CD8-positive, alpha-beta memory T cell (primary cell): Measurements from ENCODE around the gene FAM131A. TPM values are rescaled to one million over a fixed set of nuclear protein-coding genes. Genes with fewer than 3 reads are reported as not detected.

Experiments
- CTCF ChIA-PET: fragments of 350-600 bp; sonication (Branson Sonifier 250); formaldehyde crosslinking; loops from one replicate; lab custom pipeline; 2021; ENCODE audit warnings: antibody characterized with exemption; lab: Charles Lee
- POLR2A ChIA-PET: fragments of 350-600 bp; sonication (Branson Sonifier 250); formaldehyde crosslinking; loops from one replicate; lab custom pipeline; 2021; ENCODE audit warnings: antibody characterized with exemption; lab: Charles Lee
- DNase-seq, 5 donors: peaks; one replicate each; pipeline versions ENCODE4 v3.0.0 to v3.0.0-alpha.2; 2020 to 2022; ENCODE audit warnings: mixed read lengths in 1 of 5
- H3K27ac ChIP-seq: one replicate; pipeline ENCODE4 v1.7.0; 2013; ENCODE audit warnings: low read depth, mild to moderate bottlenecking, low read length, moderate library complexity
- H3K27me3 ChIP-seq: 2 replicates; pipeline ENCODE4 v1.7.0; 2013; ENCODE audit warnings: low read length, mild to moderate bottlenecking; ENCODE audit not compliant: insufficient read depth, poor library complexity, severe bottlenecking
- H3K36me3 ChIP-seq: 2 replicates; pipeline ENCODE4 v1.7.0; 2013; ENCODE audit warnings: mild to moderate bottlenecking, low read length, moderate library complexity; ENCODE audit not compliant: insufficient read depth
- H3K4me1 ChIP-seq: 2 replicates; pipeline ENCODE4 v1.7.0; 2013; ENCODE audit warnings: mild to moderate bottlenecking, low read length, moderate library complexity; ENCODE audit not compliant: insufficient read depth
- H3K4me3 ChIP-seq: 2 replicates; pipeline ENCODE4 v1.7.0; 2013; ENCODE audit warnings: mild to moderate bottlenecking, low read length
- H3K9me3 ChIP-seq: 2 replicates; pipeline ENCODE4 v1.7.0; 2013; ENCODE audit warnings: mild to moderate bottlenecking, low read length
- H3K27ac Mint-ChIP-seq, 8 donors: one replicate each; pipeline ENCODE4 v1.8.0; 2020 to 2021; ENCODE audit warnings: mixed read lengths in 8 of 8, mild to moderate bottlenecking in 6 of 8, inconsistent platforms in 3 of 8, moderate library complexity in 3 of 8
- H3K27me3 Mint-ChIP-seq, 2 donors: one replicate each; pipeline ENCODE4 v1.8.0; 2020 to 2021; ENCODE audit warnings: mixed read lengths in 2 of 2, mild to moderate bottlenecking in 1 of 2, moderate library complexity in 1 of 2
- H3K36me3 Mint-ChIP-seq, 3 donors: one replicate each; pipeline ENCODE4 v1.8.0; 2020 to 2021; ENCODE audit warnings: mixed read lengths in 3 of 3, inconsistent platforms in 1 of 3, mild to moderate bottlenecking in 1 of 3
- H3K4me1 Mint-ChIP-seq, 3 donors: one replicate each; pipeline ENCODE4 v1.8.0; 2020 to 2021; ENCODE audit warnings: mixed read lengths in 3 of 3, inconsistent platforms in 1 of 3, mild to moderate bottlenecking in 1 of 3
- H3K4me3 Mint-ChIP-seq, 7 donors: one replicate each; pipeline ENCODE4 v1.8.0; 2020 to 2021; ENCODE audit warnings: mixed read lengths in 7 of 7, mild to moderate bottlenecking in 6 of 7, moderate library complexity in 4 of 7, inconsistent platforms in 2 of 7
- H3K9me3 Mint-ChIP-seq, 5 donors: one replicate each; pipeline ENCODE4 v1.8.0; 2020 to 2022; ENCODE audit warnings: mixed read lengths in 5 of 5, mild to moderate bottlenecking in 3 of 5, moderate library complexity in 2 of 5, inconsistent platforms in 1 of 5
- polyA plus RNA-seq: library from polyadenylated mRNA; unstranded; fragments of 300-500 nt; fragmentation: Illumina TruSeq; gene quantifications from one replicate; pipeline ENCODE4 v1.2.3, GENCODE V29; 2021
- total RNA-seq, 2 experiments: library from RNA; stranded (reverse); gene quantifications; one replicate each; pipeline ENCODE4 v1.2.3, GENCODE V29; 2021

Gene FAM131A
- total and polyA plus RNA-seq, 3 experiments from 2014 or later = 2.2 to 2.4 (median 2.2) TPM

DNA sequence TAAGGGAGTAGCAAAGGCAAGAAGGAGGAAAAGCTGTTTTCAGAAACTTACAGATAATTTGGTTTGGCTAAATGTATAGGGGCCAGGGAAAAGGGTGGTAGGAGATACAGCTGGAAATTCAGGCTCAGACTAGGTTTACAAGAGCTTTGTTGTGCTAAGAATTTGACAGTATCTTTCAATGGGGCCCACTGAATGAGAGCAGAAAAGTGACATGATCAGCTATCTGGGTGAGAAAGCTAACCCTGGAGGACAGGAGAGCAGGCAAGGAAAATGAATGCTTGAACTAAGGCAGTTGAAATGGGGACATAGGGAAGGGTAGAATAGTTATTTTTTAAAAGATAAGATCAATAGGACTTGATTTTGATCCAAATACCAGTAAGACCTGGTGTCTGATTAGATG is 25.8 kb upstream of the FAM131A start:
- H3K27ac Mint-ChIP-seq = peak overlapping the region in 3 of 8 donors; percentile 52 to 70 (median 68)
- no peaks in the 10 kb centered on the region for H3K27me3 ChIP-seq
- H3K4me3 Mint-ChIP-seq = peak overlapping the region in 3 of 7 donors; percentile 13 to 48 (median 45)
- no peak overlapping the region for H3K4me3 ChIP-seq
- no peak overlapping the region for H3K27ac ChIP-seq
- H3K4me1 ChIP-seq = peaks cover 10% of the 10 kb centered on the region
- no peaks in the 10 kb centered on the region for H3K9me3 Mint-ChIP-seq
- H3K9me3 ChIP-seq = no peaks in the 10 kb centered on the region
- ChIA-PET CTCF (interaction anchor here (1.3 kb wide), 1 partner anchor 9 kb away, joined by 4 read pairs; no protein-coding TSS in a partner anchor), POLR2A (no interaction called here)
- peaks cover 0 to 36% (median 23%) of the 10 kb centered on the region in 3 donors for H3K36me3 Mint-ChIP-seq
- peaks cover 18% of the 10 kb centered on the region for H3K36me3 ChIP-seq
- DNase-seq = no peak
- peaks cover 9 to 16% (median 14%) of the 10 kb centered on the region in 3 donors for H3K4me1 Mint-ChIP-seq
- H3K27me3 Mint-ChIP-seq = no peaks in the 10 kb centered on the region

DNA sequence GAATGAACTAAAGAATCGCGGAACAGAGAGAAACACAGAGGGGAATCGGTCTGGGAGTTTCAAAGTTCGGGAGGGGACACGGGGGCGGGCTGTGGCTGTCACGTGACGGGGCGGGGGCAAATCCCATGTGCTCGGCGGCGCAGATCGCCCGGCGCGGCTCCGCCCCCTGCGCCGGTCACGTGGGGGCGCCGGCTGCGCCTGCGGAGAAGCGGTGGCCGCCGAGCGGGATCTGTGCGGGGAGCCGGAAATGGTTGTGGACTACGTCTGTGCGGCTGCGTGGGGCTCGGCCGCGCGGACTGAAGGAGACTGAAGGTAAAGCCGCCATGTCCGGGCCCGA is 23.1 kb upstream of the FAM131A start, which contains the start of gene EIF4G1:
Gene EIF4G1, plus strand, starts transcription at position 244 of the 337 bp plus-strand sequence. CDS start 1,191 bp downstream, outside the sequence.
- Histone ChIP-seq H3K36me3 (peaks cover 8% of the 10 kb centered on the region), H3K27me3 (no peaks in the 10 kb centered on the region), H3K4me3 (peak within 1 kb of the TSS; percentile 78), H3K4me1 (peaks cover 22% of the 10 kb centered on the region), H3K9me3 (no peaks in the 10 kb centered on the region), H3K27ac (peak within 1 kb of the TSS; percentile 82)
- DNase-seq = peak; percentile 91 to 94 (median 93)
- CTCF ChIA-PET = no interaction called here
- Mint-ChIP-seq H3K9me3 (no peaks in the 10 kb centered on the region), H3K27me3 (no peaks in the 10 kb centered on the region), H3K36me3 (peaks cover 0 to 29% (median 5%) of the 10 kb centered on the region in 3 donors), H3K4me3 (peak within 1 kb of the TSS; percentile 83 to 91 (median 88)), H3K27ac (peak within 1 kb of the TSS; percentile 88 to 99 (median 96)), H3K4me1 (peaks cover 28 to 38% (median 35%) of the 10 kb centered on the region in 3 donors)
- POLR2A ChIA-PET = no interaction called here

GRCh38 chr3:184314700-184315542 is 22.5 kb upstream of the FAM131A start:
- DNase-seq = peak; percentile 70 to 85 (median 75)
- peak overlapping the region; percentile 88 to 99 (median 96) for H3K27ac Mint-ChIP-seq
- no peaks in the 10 kb centered on the region for H3K27me3 Mint-ChIP-seq
- no peaks in the 10 kb centered on the region for H3K9me3 Mint-ChIP-seq
- Histone ChIP-seq H3K4me3 (peak overlapping the region; percentile 78), H3K27ac (peak overlapping the region; percentile 82), H3K36me3 (peaks cover 8% of the 10 kb centered on the region), H3K9me3 (no peaks in the 10 kb centered on the region), H3K27me3 (no peaks in the 10 kb centered on the region), H3K4me1 (peaks cover 22% of the 10 kb centered on the region)
- POLR2A ChIA-PET = interaction anchor here (0.7 kb wide), 1 partner anchor 199 kb away, joined by 3 read pairs; no protein-coding TSS in a partner anchor
- CTCF ChIA-PET = no interaction called here
- H3K36me3 Mint-ChIP-seq = peaks cover 0 to 31% (median 3%) of the 10 kb centered on the region in 3 donors
- peaks cover 30 to 43% (median 36%) of the 10 kb centered on the region in 3 donors for H3K4me1 Mint-ChIP-seq
- peak overlapping the region; percentile 83 to 91 (median 88) for H3K4me3 Mint-ChIP-seq

DNA sequence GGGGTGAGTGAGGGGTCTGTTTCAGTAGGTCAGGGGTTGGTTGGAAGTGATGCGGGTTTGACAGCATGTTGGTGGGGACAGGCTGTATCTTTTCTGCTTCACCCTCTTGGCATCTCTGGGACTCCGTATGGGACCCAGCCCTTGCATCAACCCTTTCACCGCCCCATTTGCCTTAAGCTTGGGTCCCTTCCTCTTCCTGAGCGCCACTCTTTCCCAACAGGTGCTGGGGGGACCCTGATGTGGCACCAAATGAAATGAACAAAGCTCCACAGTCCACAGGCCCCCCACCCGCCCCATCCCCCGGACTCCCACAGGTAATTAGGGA is 21.9 kb upstream of the FAM131A start:
- ChIA-PET POLR2A (no interaction called here), CTCF (interaction anchor here (0.7 kb wide), 1 partner anchor 431 kb away, joined by 3 read pairs; no protein-coding TSS in a partner anchor)
- H3K27ac Mint-ChIP-seq = peak overlapping the region; percentile 88 to 99 (median 96)
- Histone ChIP-seq H3K9me3 (no peaks in the 10 kb centered on the region), H3K36me3 (peaks cover 10% of the 10 kb centered on the region), H3K27me3 (no peaks in the 10 kb centered on the region), H3K4me3 (peak overlapping the region; percentile 78), H3K27ac (peak overlapping the region; percentile 82), H3K4me1 (peaks cover 22% of the 10 kb centered on the region)
- peaks cover 0 to 35% (median 2%) of the 10 kb centered on the region in 3 donors for H3K36me3 Mint-ChIP-seq
- no peaks in the 10 kb centered on the region for H3K27me3 Mint-ChIP-seq
- peak overlapping the region; percentile 69 to 91 (median 84) for H3K4me3 Mint-ChIP-seq
- H3K9me3 Mint-ChIP-seq = no peaks in the 10 kb centered on the region
- no peak for DNase-seq
- peaks cover 30 to 43% (median 36%) of the 10 kb centered on the region in 3 donors for H3K4me1 Mint-ChIP-seq

DNA sequence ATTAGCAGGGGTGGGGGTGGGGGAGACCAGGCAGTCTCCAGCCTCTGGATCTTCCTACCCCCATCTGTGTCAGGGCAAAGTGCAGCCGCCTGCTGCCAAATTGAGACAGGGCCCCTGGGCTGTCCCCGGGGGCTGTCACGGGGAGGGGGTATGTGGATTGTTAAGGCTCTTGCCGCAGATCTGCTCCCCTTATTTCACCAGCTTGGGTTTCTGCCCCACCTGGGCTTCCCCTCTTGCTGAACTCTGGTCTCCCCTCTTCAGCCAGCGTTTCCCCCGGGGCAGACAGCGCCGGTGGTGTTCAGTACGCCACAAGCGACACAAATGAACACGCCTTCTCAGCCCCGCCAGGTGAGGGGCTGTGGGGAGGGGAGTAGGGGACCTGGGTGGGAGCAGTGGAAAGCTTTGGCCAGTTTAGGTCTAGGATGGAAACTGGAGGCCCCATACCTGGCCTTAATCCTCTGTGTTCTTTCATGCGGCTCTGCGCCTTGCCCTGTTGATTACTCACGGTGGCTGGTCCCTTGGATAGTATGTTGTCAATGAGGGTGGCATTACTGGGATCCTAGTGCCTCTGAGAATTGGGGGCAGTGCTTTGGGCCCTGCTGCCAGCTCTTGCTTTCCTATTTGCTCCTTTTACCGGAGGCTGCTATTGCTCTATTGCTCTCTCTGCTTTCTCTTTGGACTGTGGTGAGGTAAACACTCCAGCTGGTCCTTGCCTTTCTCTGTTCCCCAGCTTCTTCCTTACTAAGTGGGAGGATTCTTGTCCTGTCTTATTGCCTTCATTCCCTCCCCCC is 21.3 kb upstream of the FAM131A start:
- peak overlapping the region; percentile 39 for H3K4me3 ChIP-seq
- no peaks in the 10 kb centered on the region for H3K27me3 Mint-ChIP-seq
- peaks cover 22% of the 10 kb centered on the region for H3K4me1 ChIP-seq
- H3K36me3 Mint-ChIP-seq = peaks cover 0 to 41% (median 7%) of the 10 kb centered on the region in 3 donors
- peak in 1 of 5 donors; percentile 24 for DNase-seq
- H3K27ac ChIP-seq = peak overlapping the region; percentile 82
- H3K9me3 ChIP-seq = no peaks in the 10 kb centered on the region
- POLR2A ChIA-PET = no interaction called here
- H3K4me1 Mint-ChIP-seq = peaks cover 30 to 43% (median 36%) of the 10 kb centered on the region in 3 donors
- no peaks in the 10 kb centered on the region for H3K27me3 ChIP-seq
- CTCF ChIA-PET = interaction anchor here (0.7 kb wide), 2 partner anchors 432 to 1627 kb away, joined by 3 read pairs; no protein-coding TSS in a partner anchor
- H3K27ac Mint-ChIP-seq = peak overlapping the region; percentile 88 to 99 (median 96)
- peaks cover 16% of the 10 kb centered on the region for H3K36me3 ChIP-seq
- no peaks in the 10 kb centered on the region for H3K9me3 Mint-ChIP-seq
- H3K4me3 Mint-ChIP-seq = peak overlapping the region; percentile 69 to 91 (median 84)

DNA sequence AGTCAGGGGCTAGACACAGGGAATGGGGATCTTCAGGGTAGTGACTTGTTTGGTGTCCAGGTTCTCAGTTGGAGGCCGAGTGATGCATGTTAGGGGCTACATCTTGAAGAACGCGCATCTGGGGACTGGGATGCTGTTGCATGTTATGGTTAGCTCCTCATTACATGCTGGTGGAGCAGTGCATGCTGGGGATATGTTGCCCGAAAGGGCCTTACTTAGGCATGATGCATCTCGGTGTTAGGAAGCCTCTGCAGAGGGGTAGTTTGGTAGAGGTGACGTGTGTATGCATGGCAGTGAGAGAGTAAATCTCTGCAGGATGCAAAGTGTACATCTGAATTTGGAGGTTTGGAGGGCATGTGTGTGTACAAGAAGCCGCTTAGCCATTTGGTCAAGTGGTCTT is 20.6 kb upstream of the FAM131A start:
- Histone ChIP-seq H3K4me3 (no peak overlapping the region), H3K27me3 (no peaks in the 10 kb centered on the region), H3K4me1 (peaks cover 22% of the 10 kb centered on the region), H3K27ac (peak overlapping the region; percentile 82), H3K36me3 (peaks cover 23% of the 10 kb centered on the region), H3K9me3 (no peaks in the 10 kb centered on the region)
- ChIA-PET POLR2A (interaction anchor here (0.6 kb wide), 1 partner anchor 1282 kb away, joined by 3 read pairs; no protein-coding TSS in a partner anchor), CTCF (interaction anchor here (0.7 kb wide), 1 partner anchor 1626 kb away, joined by 3 read pairs; no protein-coding TSS in a partner anchor)
- Mint-ChIP-seq H3K4me3 (peak overlapping the region; percentile 69 to 91 (median 84)), H3K36me3 (peaks cover 0 to 48% (median 10%) of the 10 kb centered on the region in 3 donors), H3K27me3 (no peaks in the 10 kb centered on the region), H3K4me1 (peaks cover 30 to 43% (median 36%) of the 10 kb centered on the region in 3 donors), H3K9me3 (no peaks in the 10 kb centered on the region), H3K27ac (peak overlapping the region; percentile 88 to 97 (median 95))
- DNase-seq = no peak

- Mint-ChIP-seq H3K27me3 (no peaks in the 10 kb centered on the region), H3K9me3 (no peaks in the 10 kb centered on the region), H3K27ac (peak overlapping the region; percentile 88 to 97 (median 95)), H3K4me1 (peaks cover 30 to 43% (median 36%) of the 10 kb centered on the region in 3 donors), H3K36me3 (peaks cover 0 to 52% (median 10%) of the 10 kb centered on the region in 3 donors), H3K4me3 (peak overlapping the region in 6 of 7 donors; percentile 26 to 91 (median 84))
- Histone ChIP-seq H3K27ac (peak overlapping the region; percentile 82), H3K4me3 (no peak overlapping the region), H3K36me3 (peaks cover 27% of the 10 kb centered on the region), H3K27me3 (no peaks in the 10 kb centered on the region), H3K4me1 (peaks cover 22% of the 10 kb centered on the region), H3K9me3 (no peaks in the 10 kb centered on the region)
- no peak for DNase-seq
- ChIA-PET CTCF (no interaction called here), POLR2A (interaction anchor here (0.6 kb wide), 1 partner anchor 1283 kb away, joined by 3 read pairs; no protein-coding TSS in a partner anchor)
Observed at GRCh38 chr3:184317201-184317600, 20.2 kb upstream of the FAM131A start.
